HUES48 (cell line): Measurements from ENCODE around the gene MYLK4.

ENCODE experiments used
- H3K27ac ChIP-seq: one replicate; pipeline ENCODE4 v1.7.0; 2013; ENCODE audit warnings: low read depth, low read length, inconsistent platforms
- H3K27me3 ChIP-seq: 2 replicates; pipeline ENCODE4 v1.6.1; 2013; ENCODE audit warnings: mild to moderate bottlenecking, low read length; ENCODE audit not compliant: control insufficient read depth, insufficient read depth
- H3K36me3 ChIP-seq: 2 replicates; pipeline ENCODE4 v1.6.1; 2013; ENCODE audit warnings: low read length; ENCODE audit not compliant: control insufficient read depth, insufficient read depth
- H3K4me1 ChIP-seq: 2 replicates; pipeline ENCODE4 v1.6.1; 2013; ENCODE audit warnings: mild to moderate bottlenecking, low read length; ENCODE audit not compliant: control insufficient read depth, insufficient read depth
- H3K4me3 ChIP-seq: 2 replicates; pipeline ENCODE4 v1.5.1; 2013; ENCODE audit warnings: mild to moderate bottlenecking, low read depth, low read length
- H3K9ac ChIP-seq: 2 replicates; pipeline ENCODE4 v1.6.1; 2013; ENCODE audit warnings: mild to moderate bottlenecking, low read depth, low read length, moderate library complexity
- H3K9me3 ChIP-seq: 2 replicates; pipeline ENCODE4 v1.6.1; 2013; ENCODE audit warnings: low read length; ENCODE audit not compliant: control insufficient read depth, insufficient read depth

Gene MYLK4

GRCh38 chr6:2791450-2791974 is 40.8 kb upstream of the MYLK4 start:
- Histone ChIP-seq H3K36me3 (no peaks in the 10 kb centered on the region), H3K4me3 (no peak overlapping the region), H3K27me3 (no peaks in the 10 kb centered on the region), H3K9ac (no peak overlapping the region), H3K9me3 (no peaks in the 10 kb centered on the region), H3K4me1 (0 out of 2 replicates have a peak, but pooled peaks cover 10% of the 10 kb centered on the region), H3K27ac (no peak overlapping the region)

GRCh38 chr6:2790588-2791449 is 40.1 kb upstream of the MYLK4 start:
- H3K4me1 ChIP-seq = 0 out of 2 replicates have a peak, but pooled peaks cover 10% of the 10 kb centered on the region

GRCh38 chr6:2786269-2786668 is 35.5 kb upstream of the MYLK4 start:
- Histone ChIP-seq H3K36me3 (peaks cover 27% of the 10 kb centered on the region), H3K9me3 (no peaks in the 10 kb centered on the region), H3K4me1 (0 out of 2 replicates have a peak, but pooled peaks cover 10% of the 10 kb centered on the region), H3K27ac (no peak overlapping the region), H3K4me3 (no peak overlapping the region), H3K9ac (no peak overlapping the region), H3K27me3 (no peaks in the 10 kb centered on the region)

More at GRCh38 chr6:2790588-2791449, 40.1 kb upstream of the MYLK4 start:
- H3K27me3 ChIP-seq = no peaks in the 10 kb centered on the region
- no peaks in the 10 kb centered on the region for H3K9me3 ChIP-seq
- peak overlapping the region; percentile 16 for H3K27ac ChIP-seq
- no peaks in the 10 kb centered on the region for H3K36me3 ChIP-seq
- H3K4me3 ChIP-seq = no peak overlapping the region
- H3K9ac ChIP-seq = no peak overlapping the region

GRCh38 chr6:2784930-2785329 is 34.2 kb upstream of the MYLK4 start:
- Histone ChIP-seq H3K27me3 (no peaks in the 10 kb centered on the region), H3K36me3 (peaks cover 40% of the 10 kb centered on the region), H3K27ac (no peak overlapping the region), H3K4me1 (no peaks in the 10 kb centered on the region), H3K9ac (no peak overlapping the region), H3K4me3 (no peak overlapping the region), H3K9me3 (no peaks in the 10 kb centered on the region)

- H3K27ac ChIP-seq = no peak overlapping the region
- H3K9me3 ChIP-seq = no peaks in the 10 kb centered on the region
- peaks cover 49% of the 10 kb centered on the region for H3K36me3 ChIP-seq
- H3K9ac ChIP-seq = no peak overlapping the region
- no peaks in the 10 kb centered on the region for H3K4me1 ChIP-seq
- no peak overlapping the region for H3K4me3 ChIP-seq
- H3K27me3 ChIP-seq = no peaks in the 10 kb centered on the region
Measured at GRCh38 chr6:2784061-2784460, 33.3 kb upstream of the MYLK4 start.

GRCh38 chr6:2783188-2783963 is 32.7 kb upstream of the MYLK4 start:
- Histone ChIP-seq H3K36me3 (peaks cover 56% of the 10 kb centered on the region), H3K4me1 (no peaks in the 10 kb centered on the region), H3K27me3 (no peaks in the 10 kb centered on the region), H3K27ac (no peak overlapping the region), H3K9ac (no peak overlapping the region), H3K9me3 (no peaks in the 10 kb centered on the region), H3K4me3 (no peak overlapping the region)

GRCh38 chr6:2782825-2783187 is 32.1 kb upstream of the MYLK4 start:
- H3K9me3 ChIP-seq = no peaks in the 10 kb centered on the region
- no peaks in the 10 kb centered on the region for H3K4me1 ChIP-seq
- H3K9ac ChIP-seq = no peak overlapping the region
- H3K27me3 ChIP-seq = no peaks in the 10 kb centered on the region
- no peak overlapping the region for H3K27ac ChIP-seq
- H3K4me3 ChIP-seq = no peak overlapping the region
- peaks cover 58% of the 10 kb centered on the region for H3K36me3 ChIP-seq

GRCh38 chr6:2782356-2782708 is 31.6 kb upstream of the MYLK4 start:
- Histone ChIP-seq H3K9ac (no peak overlapping the region), H3K9me3 (no peaks in the 10 kb centered on the region), H3K4me1 (no peaks in the 10 kb centered on the region), H3K27ac (no peak overlapping the region), H3K4me3 (no peak overlapping the region), H3K36me3 (peaks cover 58% of the 10 kb centered on the region), H3K27me3 (no peaks in the 10 kb centered on the region)

GRCh38 chr6:2781685-2782355 is 31.1 kb upstream of the MYLK4 start:
- H3K27ac ChIP-seq = no peak overlapping the region
- H3K27me3 ChIP-seq = no peaks in the 10 kb centered on the region
- no peak overlapping the region for H3K4me3 ChIP-seq
- H3K9me3 ChIP-seq = no peaks in the 10 kb centered on the region
- no peaks in the 10 kb centered on the region for H3K4me1 ChIP-seq
- no peak overlapping the region for H3K9ac ChIP-seq
- H3K36me3 ChIP-seq = peaks cover 60% of the 10 kb centered on the region

GRCh38 chr6:2780102-2780737 is 29.5 kb upstream of the MYLK4 start:
- Histone ChIP-seq H3K9me3 (no peaks in the 10 kb centered on the region), H3K9ac (no peak overlapping the region), H3K27ac (no peak overlapping the region), H3K36me3 (peaks cover 63% of the 10 kb centered on the region), H3K27me3 (no peaks in the 10 kb centered on the region), H3K4me3 (no peak overlapping the region), H3K4me1 (no peaks in the 10 kb centered on the region)
